Kidney epithelial cell (primary cell): ENCODE results near the gene SLC15A4. TPM values are rescaled to one million over a fixed set of nuclear protein-coding genes. Genes with fewer than 3 reads are reported as not detected.

ENCODE experiments used
- DNase-seq: peaks from one replicate; pipeline ENCODE4 v3.0.0-alpha.2; 2010; ENCODE audit warnings: low read depth
- H3K27me3 ChIP-seq: 2 replicates; pipeline ENCODE4 v1.6.0; 2011; ENCODE audit warnings: low read length; ENCODE audit not compliant: control insufficient read depth, insufficient read depth
- H3K36me3 ChIP-seq: 2 replicates; pipeline ENCODE4 v1.5.1; 2011; ENCODE audit warnings: low read length; ENCODE audit not compliant: control insufficient read depth, insufficient read depth
- H3K4me3 ChIP-seq: 2 replicates; pipeline ENCODE4 v1.5.1; 2011; ENCODE audit warnings: low read depth, mild to moderate bottlenecking, control low read depth, low read length
- CTCF ChIP-seq: IDR thresholded peaks from 2 replicates; pipeline ENCODE4 v1.5.1; 2011; ENCODE audit warnings: mild to moderate bottlenecking, moderate library complexity, low read length, control low read depth, inconsistent platforms; ENCODE audit not compliant: insufficient read depth, poor library complexity, severe bottlenecking
- total RNA-seq: library from RNA; depleted of rRNA; stranded (reverse); fragments of >200 nt; gene quantifications from 2 replicates; pipeline ENCODE4 v1.2.3, GENCODE V29; 2015

SLC15A4 gene
- total RNA-seq, 1 donor from 2014 or later: 108 TPM

GRCh38 chr12:128771681-128772080 lies 52.1 kb downstream of the SLC15A4 start:
- Histone ChIP-seq H3K27me3 (no peaks in the 10 kb centered on the region), H3K36me3 (no peaks in the 10 kb centered on the region), H3K4me3 (no peak overlapping the region)
- DNase-seq: no peak
- no peak for TF ChIP-seq CTCF

- Histone ChIP-seq H3K36me3 (no peaks in the 10 kb centered on the region), H3K4me3 (no peak overlapping the region), H3K27me3 (peaks cover 4% of the 10 kb centered on the region)
- TF ChIP-seq CTCF: no peak
- DNase-seq: no peak
Measured at GRCh38 chr12:128767518-128767917, 56.2 kb downstream of the SLC15A4 start.

DNA sequence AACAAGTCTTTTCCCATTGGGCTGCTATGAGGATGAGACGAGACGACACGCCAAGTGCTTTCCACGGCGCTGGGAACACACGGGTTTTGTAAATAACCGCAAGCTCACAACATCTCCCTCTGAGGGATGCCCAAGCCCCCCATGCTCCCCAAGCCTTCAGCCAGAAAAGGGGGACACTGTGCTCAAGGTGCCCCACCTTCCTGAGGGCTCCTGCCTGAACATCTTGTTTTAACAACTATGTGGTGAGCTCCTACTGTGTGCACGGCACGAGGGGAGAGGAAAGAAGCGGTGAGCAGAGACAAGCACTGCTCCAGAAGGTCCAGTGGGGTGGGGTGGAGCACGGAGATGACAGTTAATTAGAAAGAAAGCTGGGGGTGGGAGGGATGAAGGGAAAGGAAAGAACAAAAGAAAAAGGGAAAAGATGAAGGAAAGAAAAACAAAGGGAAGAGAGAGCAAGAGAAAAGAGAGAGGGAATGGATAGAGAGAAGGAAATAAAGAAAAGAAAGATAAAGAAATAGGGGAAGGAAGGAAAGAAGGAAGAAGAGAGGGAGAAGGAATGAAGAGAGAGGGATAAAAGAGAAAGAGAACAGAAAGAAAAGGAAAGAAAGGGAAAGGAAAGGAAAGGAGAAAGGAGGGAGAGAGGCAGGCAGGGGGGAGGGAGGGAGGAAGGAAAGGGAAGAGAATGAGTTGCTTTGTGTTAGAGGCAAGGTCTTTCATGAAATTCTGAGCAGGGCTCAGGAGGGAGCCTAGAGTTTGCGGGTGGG lies 56.8 kb downstream of the SLC15A4 start:
- no peak for DNase-seq
- TF ChIP-seq CTCF: no peak
- Histone ChIP-seq H3K4me3 (no peak overlapping the region), H3K27me3 (peaks cover 4% of the 10 kb centered on the region), H3K36me3 (no peaks in the 10 kb centered on the region)

GRCh38 chr12:128763395-128763794 lies 60.4 kb downstream of the SLC15A4 start:
- peaks cover 4% of the 10 kb centered on the region for H3K27me3 ChIP-seq
- no peak for DNase-seq
- no peak overlapping the region for H3K4me3 ChIP-seq
- no peak for TF ChIP-seq CTCF
- no peaks in the 10 kb centered on the region for H3K36me3 ChIP-seq

GRCh38 chr12:128761379-128761790 lies 62.4 kb downstream of the SLC15A4 start:
- Histone ChIP-seq H3K27me3 (peaks cover 4% of the 10 kb centered on the region), H3K4me3 (no peak overlapping the region), H3K36me3 (no peaks in the 10 kb centered on the region)
- DNase-seq: peak; percentile 35
- no peak for TF ChIP-seq CTCF

- H3K36me3 ChIP-seq: no peaks in the 10 kb centered on the region
- no peak for DNase-seq
- no peak for TF ChIP-seq CTCF
- no peaks in the 10 kb centered on the region for H3K27me3 ChIP-seq
- H3K4me3 ChIP-seq: no peak overlapping the region
Measured at GRCh38 chr12:128755566-128755965, 68.2 kb downstream of the SLC15A4 start.
